Measurements from ENCODE around the gene ALPL. TPM values are rescaled to one million over a fixed set of nuclear protein-coding genes. Genes with fewer than 3 reads are reported as not detected.

The ALPL gene
- total RNA-seq, 1 experiment from 2014 or later = 140 TPM

- CTCF ChIA-PET = interaction anchor here (0.6 to 1.2 kb wide), 3 partner anchors 30 to 239 kb away, joined by 3 to 4 read pairs (median 4); no protein-coding TSS in a partner anchor
These were observed 61.3 kb downstream of the ALPL start for GRCh38 chr1:21570528-21570875.

More at GRCh38 chr1:21570528-21570875, 61.3 kb downstream of the ALPL start:
- ATAC-seq (no peak), DNase-seq (ENCODE audit: low spot score) (no peak)
- Mint-ChIP-seq H3K4me1 (peaks cover 18% of the 10 kb centered on the region), H3K4me3 (no peak overlapping the region), H3K27ac (no peak overlapping the region), H3K9me3 (peaks cover 3% of the 10 kb centered on the region; the same call in 1 of the 2 replicates), H3K36me3 (peaks cover 13% of the 10 kb centered on the region), H3K27me3 (ENCODE audit: low read depth) (no peaks in the 10 kb centered on the region)
- POLR2A ChIA-PET = no interaction called here
- TF ChIP-seq FOXP4 (CRISPR knock-in tag; IDR thresholded peaks at IDR 0.05) = no peak
- TF ChIP-seq, protein P1, sequence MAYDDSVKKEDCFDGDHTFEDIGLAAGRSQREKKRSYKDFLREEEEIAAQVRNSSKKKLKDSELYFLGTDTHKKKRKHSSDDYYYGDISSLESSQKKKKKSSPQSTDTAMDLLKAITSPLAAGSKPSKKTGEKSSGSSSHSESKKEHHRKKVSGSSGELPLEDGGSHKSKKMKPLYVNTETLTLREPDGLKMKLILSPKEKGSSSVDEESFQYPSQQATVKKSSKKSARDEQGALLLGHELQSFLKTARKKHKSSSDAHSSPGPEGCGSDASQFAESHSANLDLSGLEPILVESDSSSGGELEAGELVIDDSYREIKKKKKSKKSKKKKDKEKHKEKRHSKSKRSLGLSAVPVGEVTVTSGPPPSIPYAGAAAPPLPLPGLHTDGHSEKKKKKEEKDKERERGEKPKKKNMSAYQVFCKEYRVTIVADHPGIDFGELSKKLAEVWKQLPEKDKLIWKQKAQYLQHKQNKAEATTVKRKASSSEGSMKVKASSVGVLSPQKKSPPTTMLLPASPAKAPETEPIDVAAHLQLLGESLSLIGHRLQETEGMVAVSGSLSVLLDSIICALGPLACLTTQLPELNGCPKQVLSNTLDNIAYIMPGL (CRISPR knock-in tag; IDR thresholded peaks at IDR 0.05) = no peak
- no peak for TF ChIP-seq E2F4 (CRISPR knock-in tag; IDR thresholded peaks at IDR 0.05; ENCODE audit: borderline replicate concordance, low read depth)
- TF ChIP-seq ZNF671 (CRISPR knock-in tag; IDR thresholded peaks at IDR 0.05) = no peak
- no peak for TF ChIP-seq ZNF219 (CRISPR knock-in tag; IDR thresholded peaks at IDR 0.05; ENCODE audit: borderline replicate concordance)
- no peak for TF ChIP-seq MLX (CRISPR knock-in tag; IDR thresholded peaks at IDR 0.05)
- TF ChIP-seq EMX1 (CRISPR knock-in tag; IDR thresholded peaks at IDR 0.05) = no peak
- no peak for TF ChIP-seq OVOL2 (CRISPR knock-in tag; IDR thresholded peaks at IDR 0.05; ENCODE audit: borderline replicate concordance)
- no peak for TF ChIP-seq ZNF138 (CRISPR knock-in tag; conservative IDR thresholded peaks at IDR 0.05)
- no peak for TF ChIP-seq ZNF512 (CRISPR knock-in tag; IDR thresholded peaks at IDR 0.05; ENCODE audit: borderline replicate concordance)
- TF ChIP-seq MXD4 (CRISPR knock-in tag; IDR thresholded peaks at IDR 0.05; ENCODE audit: borderline replicate concordance) = no peak
- no peak for TF ChIP-seq NR3C1 (CRISPR knock-in tag; conservative IDR thresholded peaks at IDR 0.05; ENCODE audit: low read depth)
- TF ChIP-seq E2F1 (CRISPR knock-in tag; IDR thresholded peaks at IDR 0.05) = no peak
- no peak for TF ChIP-seq JAZF1 (CRISPR knock-in tag; IDR thresholded peaks at IDR 0.05)
- TF ChIP-seq ZBTB43 (CRISPR knock-in tag; IDR thresholded peaks at IDR 0.05) = no peak
- no peak for TF ChIP-seq TP53 (CRISPR knock-in tag; IDR thresholded peaks at IDR 0.05)
- no peak for TF ChIP-seq SMAD4 (CRISPR knock-in tag; IDR thresholded peaks at IDR 0.05)
- TF ChIP-seq TEAD4 (CRISPR knock-in tag; IDR thresholded peaks at IDR 0.05) = no peak
- TF ChIP-seq IRF1 (CRISPR knock-in tag; IDR thresholded peaks at IDR 0.05) = no peak
